ENCODE measurements around the gene CEACAM18.

Gene CEACAM18

DNA sequence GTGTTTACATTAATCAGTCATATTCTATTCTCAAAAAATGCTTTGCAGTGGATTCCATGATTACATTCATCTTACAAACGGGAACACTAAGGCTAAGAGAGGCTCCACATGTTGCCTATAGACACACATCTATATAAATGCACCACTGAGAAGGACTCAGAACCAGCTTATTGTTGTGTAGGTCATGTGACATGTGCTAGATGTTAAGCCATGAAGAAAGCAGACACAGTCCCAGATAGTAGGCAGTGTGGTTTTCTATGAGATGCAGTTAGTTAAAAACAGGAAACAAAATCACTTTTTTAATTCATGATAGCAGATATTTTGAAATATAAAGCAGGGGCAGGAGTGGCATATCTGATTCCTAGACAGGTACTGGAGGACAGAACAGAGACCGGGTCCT lies 42.4 kb downstream of the CEACAM18 start:
- in situ Hi-C loops (cut with MboI; ENCODE audit: low sequenced_read_pairs, unreplicated experiment), result no loop called here
- DNase-seq (ENCODE audit: low spot score), result no peak
- TF ChIP-seq, protein P1, sequence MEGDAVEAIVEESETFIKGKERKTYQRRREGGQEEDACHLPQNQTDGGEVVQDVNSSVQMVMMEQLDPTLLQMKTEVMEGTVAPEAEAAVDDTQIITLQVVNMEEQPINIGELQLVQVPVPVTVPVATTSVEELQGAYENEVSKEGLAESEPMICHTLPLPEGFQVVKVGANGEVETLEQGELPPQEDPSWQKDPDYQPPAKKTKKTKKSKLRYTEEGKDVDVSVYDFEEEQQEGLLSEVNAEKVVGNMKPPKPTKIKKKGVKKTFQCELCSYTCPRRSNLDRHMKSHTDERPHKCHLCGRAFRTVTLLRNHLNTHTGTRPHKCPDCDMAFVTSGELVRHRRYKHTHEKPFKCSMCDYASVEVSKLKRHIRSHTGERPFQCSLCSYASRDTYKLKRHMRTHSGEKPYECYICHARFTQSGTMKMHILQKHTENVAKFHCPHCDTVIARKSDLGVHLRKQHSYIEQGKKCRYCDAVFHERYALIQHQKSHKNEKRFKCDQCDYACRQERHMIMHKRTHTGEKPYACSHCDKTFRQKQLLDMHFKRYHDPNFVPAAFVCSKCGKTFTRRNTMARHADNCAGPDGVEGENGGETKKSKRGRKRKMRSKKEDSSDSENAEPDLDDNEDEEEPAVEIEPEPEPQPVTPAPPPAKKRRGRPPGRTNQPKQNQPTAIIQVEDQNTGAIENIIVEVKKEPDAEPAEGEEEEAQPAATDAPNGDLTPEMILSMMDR (IDR thresholded peaks at IDR 0.05; ENCODE audit: borderline replicate concordance, control extremely low read depth, extremely low read depth, insufficient read depth, missing control alignments), result no peak

DNA sequence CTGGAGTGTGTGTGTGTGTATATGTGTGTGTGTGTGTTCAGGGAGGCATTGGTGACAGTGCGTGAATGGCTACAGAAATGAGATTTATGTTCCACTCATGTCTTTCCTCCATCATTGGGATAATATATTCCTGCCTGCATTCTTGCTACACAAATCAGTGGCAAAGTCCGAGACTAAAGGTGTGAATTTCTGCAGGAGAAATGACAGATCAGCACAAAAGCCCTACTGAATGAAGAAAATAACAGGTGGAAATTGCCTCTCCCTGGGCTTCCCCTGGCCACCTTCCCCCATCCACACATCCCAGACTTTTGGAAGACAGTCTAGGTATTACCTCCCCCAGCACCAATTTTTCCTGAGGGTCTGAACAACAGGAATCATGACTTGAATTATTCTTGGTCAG lies 43.0 kb downstream of the CEACAM18 start:
- TF ChIP-seq, protein P1 (IDR thresholded peaks at IDR 0.05; ENCODE audit: borderline replicate concordance, control extremely low read depth, extremely low read depth, insufficient read depth, missing control alignments), result no peak
- no peak for DNase-seq (ENCODE audit: low spot score)
- in situ Hi-C loops (cut with MboI; ENCODE audit: low sequenced_read_pairs, unreplicated experiment), result no loop called here

DNA sequence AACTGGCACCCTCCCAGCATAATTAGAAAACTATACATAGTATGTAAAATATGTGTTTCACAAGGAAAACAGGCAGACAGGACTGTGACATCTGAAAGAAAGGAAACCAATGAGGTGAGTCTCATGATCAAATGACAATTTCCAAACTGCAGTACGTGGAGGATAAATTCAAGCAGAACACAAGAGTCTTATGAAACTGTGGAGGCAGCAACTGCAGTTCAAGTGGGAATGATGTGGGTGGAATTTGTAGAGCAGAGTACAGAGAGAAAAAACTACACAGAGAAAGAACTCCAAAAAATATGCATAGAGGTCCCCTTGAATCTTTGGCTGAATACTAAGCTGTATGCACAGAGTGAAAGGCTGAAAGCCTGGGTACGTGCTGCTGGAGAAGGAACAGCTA lies 43.4 kb downstream of the CEACAM18 start:
- DNase-seq (ENCODE audit: low spot score), result no peak
- in situ Hi-C loops (cut with MboI; ENCODE audit: low sequenced_read_pairs, unreplicated experiment), result no loop called here
- TF ChIP-seq, protein P1 (IDR thresholded peaks at IDR 0.05; ENCODE audit: borderline replicate concordance, control extremely low read depth, extremely low read depth, insufficient read depth, missing control alignments), result no peak

DNA sequence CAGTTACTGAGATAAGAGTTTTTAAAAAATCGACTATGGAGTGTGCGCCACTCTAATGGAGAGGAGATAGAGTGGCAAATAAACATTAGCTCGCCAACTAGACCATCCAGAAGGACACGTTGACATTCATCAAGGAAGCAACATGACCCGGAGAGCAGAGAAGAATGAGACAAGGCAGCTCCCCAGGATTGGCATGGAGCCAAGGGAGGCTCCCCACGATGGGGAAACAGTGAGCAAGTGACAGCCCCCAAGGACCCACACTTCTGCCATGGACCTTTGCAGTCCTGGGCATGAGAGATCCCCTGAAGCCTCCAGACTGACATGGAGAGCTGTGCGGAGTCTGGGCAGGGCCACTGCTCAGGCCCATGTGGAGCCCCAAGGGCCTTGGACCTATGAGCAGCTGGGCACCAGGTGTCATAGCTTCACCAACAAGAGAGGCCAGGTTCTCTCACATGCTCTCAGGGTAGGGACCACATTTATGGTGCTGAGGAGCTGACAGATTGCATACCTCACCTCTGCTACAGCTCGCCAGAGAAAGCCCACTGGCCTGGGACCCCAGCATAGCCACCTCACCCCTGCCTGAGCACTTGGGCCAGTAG lies 46.4 kb downstream of the CEACAM18 start:
- in situ Hi-C loops (cut with MboI; ENCODE audit: low sequenced_read_pairs, unreplicated experiment), result no loop called here
- no peak for DNase-seq (ENCODE audit: low spot score)

DNA sequence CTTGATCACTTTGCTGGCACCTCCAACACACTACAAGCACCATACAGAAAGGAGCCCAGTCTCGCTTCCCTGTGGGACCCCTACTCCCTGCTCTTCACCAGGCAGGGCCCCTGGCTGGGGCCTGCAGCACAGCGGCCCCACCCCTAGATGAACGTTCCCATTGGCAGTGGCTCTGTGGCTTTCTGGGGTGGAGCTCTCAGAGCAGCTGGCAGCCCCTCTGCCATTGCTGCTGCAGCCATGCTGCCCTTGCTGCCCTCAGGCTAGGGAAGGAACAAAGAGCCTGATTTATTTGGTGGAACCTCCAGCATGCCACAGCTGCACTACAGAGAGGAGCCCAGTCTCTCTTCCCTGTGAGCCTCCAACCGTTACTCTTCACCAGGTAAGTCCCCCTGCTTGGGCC lies 47.3 kb downstream of the CEACAM18 start:
- TF ChIP-seq, protein P1 (IDR thresholded peaks at IDR 0.05; ENCODE audit: borderline replicate concordance, control extremely low read depth, extremely low read depth, insufficient read depth, missing control alignments), result no peak
- in situ Hi-C loops (cut with MboI; ENCODE audit: low sequenced_read_pairs, unreplicated experiment), result no loop called here
- DNase-seq (ENCODE audit: low spot score), result no peak

More for the DNA sequence above, 46.4 kb downstream of the CEACAM18 start:
- TF ChIP-seq, protein P1 (IDR thresholded peaks at IDR 0.05; ENCODE audit: borderline replicate concordance, control extremely low read depth, extremely low read depth, insufficient read depth, missing control alignments), result no peak

DNA sequence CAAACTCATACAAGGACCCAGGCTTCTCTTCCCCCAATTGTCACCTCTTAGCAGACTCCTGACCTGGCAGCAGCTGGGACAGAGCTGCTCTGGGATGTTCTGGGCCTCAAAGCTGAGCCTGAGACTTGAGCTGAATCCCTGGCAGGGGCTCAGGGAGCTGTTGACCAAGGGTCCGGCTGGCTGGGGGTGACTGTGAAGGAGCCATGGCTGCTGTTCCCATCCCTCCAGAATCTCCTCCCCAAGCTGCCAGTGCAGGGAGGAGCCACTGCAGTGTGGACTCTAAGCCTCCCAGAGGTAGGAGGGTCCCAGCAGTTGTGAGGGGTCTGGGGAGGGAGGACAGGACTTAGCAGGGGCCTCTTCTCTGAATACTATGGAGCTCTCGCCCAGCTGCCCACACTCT lies 51.0 kb downstream of the CEACAM18 start:
- TF ChIP-seq, protein P1 (IDR thresholded peaks at IDR 0.05; ENCODE audit: borderline replicate concordance, control extremely low read depth, extremely low read depth, insufficient read depth, missing control alignments), result no peak
- in situ Hi-C loops (cut with MboI; ENCODE audit: low sequenced_read_pairs, unreplicated experiment), result no loop called here
- no peak for DNase-seq (ENCODE audit: low spot score)
